Mesenchymal stem cell (in vitro differentiated cells and primary cell): Measurements from ENCODE around the gene TCF25.

Experiments used
- DNase-seq: peaks from one replicate; pipeline ENCODE4 v3.0.0-alpha.2; 2013
- H2AFZ ChIP-seq: one replicate; pipeline ENCODE4 v1.6.1; 2013; ENCODE audit warnings: low read depth, mild to moderate bottlenecking, control low read depth, inconsistent platforms, low read length, moderate library complexity
- H2AK5ac ChIP-seq: 2 replicates; pipeline ENCODE4 v1.6.1; 2013; ENCODE audit warnings: low read length, moderate library complexity, mild to moderate bottlenecking, inconsistent platforms; ENCODE audit not compliant: severe bottlenecking
- H2BK120ac ChIP-seq: one replicate; pipeline ENCODE4 v1.6.1; 2013; ENCODE audit warnings: low read depth, mild to moderate bottlenecking, inconsistent platforms, low read length, moderate library complexity
- H2BK12ac ChIP-seq, 2 experiments: one replicate each; pipeline ENCODE4 v1.6.1; 2013; ENCODE audit warnings: inconsistent platforms in 2 of 2, low read length in 2 of 2, mild to moderate bottlenecking in 2 of 2, moderate library complexity in 2 of 2, control low read depth in 1 of 2
- H2BK15ac ChIP-seq: one replicate; pipeline ENCODE4 v1.6.1; 2013; ENCODE audit warnings: mild to moderate bottlenecking, low read depth, inconsistent platforms; ENCODE audit not compliant: poor library complexity, severe bottlenecking
- H2BK5ac ChIP-seq: 2 replicates; pipeline ENCODE4 v1.6.1; 2013; ENCODE audit warnings: low read depth, mild to moderate bottlenecking, low read length, control low read depth, inconsistent platforms; ENCODE audit not compliant: poor library complexity, severe bottlenecking
- H3K14ac ChIP-seq, 2 experiments: one replicate each; pipeline ENCODE4 v1.6.1; 2013; ENCODE audit warnings: inconsistent platforms in 2 of 2, low read length in 2 of 2, control low read depth in 1 of 2, mild to moderate bottlenecking in 1 of 2, moderate library complexity in 1 of 2
- H3K18ac ChIP-seq, 2 experiments: one replicate each; pipeline ENCODE4 v1.6.1; 2013; ENCODE audit warnings: inconsistent platforms in 2 of 2, low read length in 2 of 2, control low read depth in 1 of 2, low read depth in 1 of 2, mild to moderate bottlenecking in 1 of 2
- H3K23ac ChIP-seq, 2 experiments: one replicate each; pipeline ENCODE4 v1.6.1; 2013; ENCODE audit warnings: inconsistent platforms in 2 of 2, low read length in 2 of 2, mild to moderate bottlenecking in 2 of 2, moderate library complexity in 2 of 2, control low read depth in 1 of 2
- H3K27ac ChIP-seq: 2 replicates; pipeline ENCODE4 v1.5.1; 2013; ENCODE audit warnings: mild to moderate bottlenecking, moderate library complexity, low read length, control low read depth, inconsistent platforms; ENCODE audit not compliant: poor library complexity, severe bottlenecking
- H3K27me3 ChIP-seq, 2 experiments: 2 replicates each; pipeline versions ENCODE4 v1.6.1 to v1.7.0; 2013; ENCODE audit warnings: low read length in 2 of 2, mild to moderate bottlenecking in 2 of 2, moderate library complexity in 2 of 2, control low read depth in 1 of 2, inconsistent platforms in 1 of 2; ENCODE audit not compliant: control insufficient read depth in 1 of 2, insufficient read depth in 1 of 2
- H3K36me3 ChIP-seq, 2 experiments: 2 replicates each; pipeline versions ENCODE4 v1.6.1 to v1.7.0; 2013; ENCODE audit warnings: low read length in 2 of 2, control low read depth in 1 of 2, inconsistent platforms in 1 of 2, low read depth in 1 of 2, mild to moderate bottlenecking in 1 of 2; ENCODE audit not compliant: insufficient read depth in 2 of 2, control insufficient read depth in 1 of 2
- H3K4ac ChIP-seq, 2 experiments: one replicate each; pipeline ENCODE4 v1.6.1; 2013; ENCODE audit warnings: inconsistent platforms in 2 of 2, low read length in 2 of 2, mild to moderate bottlenecking in 2 of 2, moderate library complexity in 2 of 2, control low read depth in 1 of 2, low read depth in 1 of 2
- H3K4me1 ChIP-seq: 2 replicates; pipeline ENCODE4 v1.6.1; 2013; ENCODE audit warnings: low read depth, low read length, control low read depth; ENCODE audit not compliant: control insufficient read depth, insufficient read depth
- H3K4me2 ChIP-seq: 2 replicates; pipeline ENCODE4 v1.6.1; 2013; ENCODE audit warnings: low read length, mild to moderate bottlenecking, inconsistent platforms; ENCODE audit not compliant: poor library complexity, severe bottlenecking
- H3K4me3 ChIP-seq, 2 experiments: 2 replicates each; pipeline versions ENCODE4 v1.5.1 to v1.7.0; 2013; ENCODE audit warnings: low read length in 2 of 2, mild to moderate bottlenecking in 2 of 2, control low read depth in 1 of 2, low read depth in 1 of 2; ENCODE audit not compliant: insufficient read depth in 1 of 2
- H3K79me1 ChIP-seq: replicated peaks from 2 replicates; pipeline ENCODE4 v1.6.1; 2013; ENCODE audit warnings: mild to moderate bottlenecking, control low read depth, low read length, inconsistent platforms; ENCODE audit not compliant: poor library complexity, severe bottlenecking
- H3K9ac ChIP-seq: 2 replicates; pipeline ENCODE4 v1.7.0; 2013; ENCODE audit warnings: mild to moderate bottlenecking, low read length, moderate library complexity
- H3K9me3 ChIP-seq: 2 replicates; pipeline ENCODE4 v1.7.0; 2013; ENCODE audit warnings: mild to moderate bottlenecking, low read length; ENCODE audit not compliant: control insufficient read depth
- H4K8ac ChIP-seq: one replicate; pipeline ENCODE4 v1.6.1; 2013; ENCODE audit warnings: inconsistent platforms, mild to moderate bottlenecking, low read length, moderate library complexity
- H4K91ac ChIP-seq: one replicate; pipeline ENCODE4 v1.6.1; 2013; ENCODE audit warnings: mild to moderate bottlenecking, low read length, inconsistent platforms
- WGBS: methylation state at CpG from one replicate; pipeline ENCODE4 v1.1.7; 2013; ENCODE audit warnings: mixed read lengths; 5-methylcytosine and 5-hydroxymethylcytosine counted together

The TCF25 gene

GRCh38 chr16:89949121-89949742 lies 75.8 kb downstream of the TCF25 start:
- H2AK5ac ChIP-seq = no peak overlapping the region
- DNase-seq = no peak
- peak overlapping the region in 1 of 2 experiments; percentile 0 for H2BK12ac ChIP-seq
- H2BK120ac ChIP-seq = no peak overlapping the region
- H2BK15ac ChIP-seq = no peak overlapping the region
- H3K4me1 ChIP-seq = peaks cover 15% of the 10 kb centered on the region
- H3K79me1 ChIP-seq = peaks cover 29% of the 10 kb centered on the region
- peaks cover 0 to 9% of the 10 kb centered on the region in 2 experiments for H3K27me3 ChIP-seq
- H3K9ac ChIP-seq = peak overlapping the region; percentile 77
- no peak overlapping the region for H2BK5ac ChIP-seq
- no peaks in the 10 kb centered on the region for H3K9me3 ChIP-seq
- peak overlapping the region; percentile 93 for H3K4me2 ChIP-seq
- peak overlapping the region in 1 of 2 experiments; percentile 81 for H3K4ac ChIP-seq
- H3K36me3 ChIP-seq = peaks cover under 1 to 13% of the 10 kb centered on the region in 2 experiments
- no peak overlapping the region for H3K14ac ChIP-seq
- no peak overlapping the region for H3K27ac ChIP-seq
- H3K23ac ChIP-seq = peak overlapping the region in 1 of 2 experiments; percentile 34
- peak overlapping the region; percentile 69 to 84 for H3K4me3 ChIP-seq
- no peak overlapping the region for H2AFZ ChIP-seq
- peak overlapping the region; percentile 25 for H4K91ac ChIP-seq
- peak overlapping the region; percentile 63 for H4K8ac ChIP-seq
- no peak overlapping the region for H3K18ac ChIP-seq
- WGBS = 28% methylated on average over 42 of the region's 55 CpGs

- Histone ChIP-seq H3K4ac (no peak overlapping the region), H3K14ac (no peak overlapping the region), H3K18ac (no peak overlapping the region), H4K8ac (no peak overlapping the region), H2AFZ (no peak overlapping the region), H3K4me2 (peak overlapping the region; percentile 93), H3K23ac (peak overlapping the region in 1 of 2 experiments; percentile 35), H3K27ac (no peak overlapping the region), H3K4me1 (peaks cover 16% of the 10 kb centered on the region), H3K9me3 (no peaks in the 10 kb centered on the region), H2BK15ac (no peak overlapping the region), H2BK120ac (no peak overlapping the region), H3K79me1 (peaks cover 34% of the 10 kb centered on the region), H3K27me3 (peaks cover 0 to 7% of the 10 kb centered on the region in 2 experiments), H3K36me3 (peaks cover 5 to 18% of the 10 kb centered on the region in 2 experiments), H4K91ac (no peak overlapping the region), H3K9ac (peak overlapping the region; percentile 77), H2BK12ac (no peak overlapping the region), H3K4me3 (peak overlapping the region; percentile 69 to 84), H2BK5ac (no peak overlapping the region), H2AK5ac (no peak overlapping the region)
- WGBS = 96% methylated on average over 12 of the region's 12 CpGs
- no peak for DNase-seq
Measured at GRCh38 chr16:89949756-89950155, 76.4 kb downstream of the TCF25 start.

GRCh38 chr16:89951509-89951908 lies 78.1 kb downstream of the TCF25 start:
- no peak overlapping the region for H3K14ac ChIP-seq
- no peak overlapping the region for H3K4me3 ChIP-seq
- H3K4me2 ChIP-seq = no peak overlapping the region
- 95% methylated on average over 5 of the region's 5 CpGs for WGBS
- H3K18ac ChIP-seq = no peak overlapping the region
- no peak overlapping the region for H3K27ac ChIP-seq
- H3K4me1 ChIP-seq = peaks cover 16% of the 10 kb centered on the region
- H3K79me1 ChIP-seq = peaks cover 41% of the 10 kb centered on the region
- H4K91ac ChIP-seq = no peak overlapping the region
- H2BK5ac ChIP-seq = no peak overlapping the region
- no peak overlapping the region for H4K8ac ChIP-seq
- peaks cover 13 to 27% of the 10 kb centered on the region in 2 experiments for H3K36me3 ChIP-seq
- DNase-seq = no peak
- no peak overlapping the region for H2BK12ac ChIP-seq
- no peak overlapping the region for H2AK5ac ChIP-seq
- peaks cover 0 to 3% of the 10 kb centered on the region in 2 experiments for H3K27me3 ChIP-seq
- H3K4ac ChIP-seq = no peak overlapping the region
- no peak overlapping the region for H2BK15ac ChIP-seq
- no peak overlapping the region for H3K9ac ChIP-seq
- no peaks in the 10 kb centered on the region for H3K9me3 ChIP-seq
- H3K23ac ChIP-seq = no peak overlapping the region
- H2BK120ac ChIP-seq = no peak overlapping the region
- H2AFZ ChIP-seq = no peak overlapping the region

- no peak overlapping the region for H3K9ac ChIP-seq
- no peak overlapping the region for H3K27ac ChIP-seq
- no peak overlapping the region for H3K18ac ChIP-seq
- no peak overlapping the region for H2BK12ac ChIP-seq
- H3K4me3 ChIP-seq = no peak overlapping the region
- no peak overlapping the region for H4K91ac ChIP-seq
- H3K4ac ChIP-seq = no peak overlapping the region
- H2BK15ac ChIP-seq = no peak overlapping the region
- no peak overlapping the region for H4K8ac ChIP-seq
- WGBS = 98% methylated on average over 12 of the region's 12 CpGs
- peaks cover 18 to 33% of the 10 kb centered on the region in 2 experiments for H3K36me3 ChIP-seq
- H3K23ac ChIP-seq = no peak overlapping the region
- peaks cover 0 to 3% of the 10 kb centered on the region in 2 experiments for H3K27me3 ChIP-seq
- H2AFZ ChIP-seq = no peak overlapping the region
- H3K79me1 ChIP-seq = peaks cover 46% of the 10 kb centered on the region
- H3K9me3 ChIP-seq = no peaks in the 10 kb centered on the region
- H3K4me1 ChIP-seq = peaks cover 16% of the 10 kb centered on the region
- H2BK120ac ChIP-seq = no peak overlapping the region
- H3K4me2 ChIP-seq = no peak overlapping the region
- DNase-seq = no peak
- no peak overlapping the region for H2AK5ac ChIP-seq
- no peak overlapping the region for H3K14ac ChIP-seq
- no peak overlapping the region for H2BK5ac ChIP-seq
Measured at GRCh38 chr16:89952049-89952448, 78.7 kb downstream of the TCF25 start.
